GM21619 (cell line): ENCODE measurements around the gene DISP2.

Experiments
- ATAC-seq: cut with Tn5 transposase; IDR thresholded peaks from one replicate; pipeline ENCODE4 v1.9.1; 2021; ENCODE audit not compliant: unreplicated experiment

DISP2 gene, protein sequence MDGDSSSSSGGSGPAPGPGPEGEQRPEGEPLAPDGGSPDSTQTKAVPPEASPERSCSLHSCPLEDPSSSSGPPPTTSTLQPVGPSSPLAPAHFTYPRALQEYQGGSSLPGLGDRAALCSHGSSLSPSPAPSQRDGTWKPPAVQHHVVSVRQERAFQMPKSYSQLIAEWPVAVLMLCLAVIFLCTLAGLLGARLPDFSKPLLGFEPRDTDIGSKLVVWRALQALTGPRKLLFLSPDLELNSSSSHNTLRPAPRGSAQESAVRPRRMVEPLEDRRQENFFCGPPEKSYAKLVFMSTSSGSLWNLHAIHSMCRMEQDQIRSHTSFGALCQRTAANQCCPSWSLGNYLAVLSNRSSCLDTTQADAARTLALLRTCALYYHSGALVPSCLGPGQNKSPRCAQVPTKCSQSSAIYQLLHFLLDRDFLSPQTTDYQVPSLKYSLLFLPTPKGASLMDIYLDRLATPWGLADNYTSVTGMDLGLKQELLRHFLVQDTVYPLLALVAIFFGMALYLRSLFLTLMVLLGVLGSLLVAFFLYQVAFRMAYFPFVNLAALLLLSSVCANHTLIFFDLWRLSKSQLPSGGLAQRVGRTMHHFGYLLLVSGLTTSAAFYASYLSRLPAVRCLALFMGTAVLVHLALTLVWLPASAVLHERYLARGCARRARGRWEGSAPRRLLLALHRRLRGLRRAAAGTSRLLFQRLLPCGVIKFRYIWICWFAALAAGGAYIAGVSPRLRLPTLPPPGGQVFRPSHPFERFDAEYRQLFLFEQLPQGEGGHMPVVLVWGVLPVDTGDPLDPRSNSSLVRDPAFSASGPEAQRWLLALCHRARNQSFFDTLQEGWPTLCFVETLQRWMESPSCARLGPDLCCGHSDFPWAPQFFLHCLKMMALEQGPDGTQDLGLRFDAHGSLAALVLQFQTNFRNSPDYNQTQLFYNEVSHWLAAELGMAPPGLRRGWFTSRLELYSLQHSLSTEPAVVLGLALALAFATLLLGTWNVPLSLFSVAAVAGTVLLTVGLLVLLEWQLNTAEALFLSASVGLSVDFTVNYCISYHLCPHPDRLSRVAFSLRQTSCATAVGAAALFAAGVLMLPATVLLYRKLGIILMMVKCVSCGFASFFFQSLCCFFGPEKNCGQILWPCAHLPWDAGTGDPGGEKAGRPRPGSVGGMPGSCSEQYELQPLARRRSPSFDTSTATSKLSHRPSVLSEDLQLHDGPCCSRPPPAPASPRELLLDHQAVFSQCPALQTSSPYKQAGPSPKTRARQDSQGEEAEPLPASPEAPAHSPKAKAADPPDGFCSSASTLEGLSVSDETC (N-terminal part only)

GRCh38 chr15:40357723-40358470 is at the start of gene DISP2:
Gene DISP2 (plus strand): TSS chr15:40358219. CDS start chr15:40358322, 103 bp downstream.
- peak; percentile 85 for ATAC-seq

GRCh38 chr15:40309344-40309862 is 48.6 kb upstream of the DISP2 start:
- no peak for ATAC-seq

DNA sequence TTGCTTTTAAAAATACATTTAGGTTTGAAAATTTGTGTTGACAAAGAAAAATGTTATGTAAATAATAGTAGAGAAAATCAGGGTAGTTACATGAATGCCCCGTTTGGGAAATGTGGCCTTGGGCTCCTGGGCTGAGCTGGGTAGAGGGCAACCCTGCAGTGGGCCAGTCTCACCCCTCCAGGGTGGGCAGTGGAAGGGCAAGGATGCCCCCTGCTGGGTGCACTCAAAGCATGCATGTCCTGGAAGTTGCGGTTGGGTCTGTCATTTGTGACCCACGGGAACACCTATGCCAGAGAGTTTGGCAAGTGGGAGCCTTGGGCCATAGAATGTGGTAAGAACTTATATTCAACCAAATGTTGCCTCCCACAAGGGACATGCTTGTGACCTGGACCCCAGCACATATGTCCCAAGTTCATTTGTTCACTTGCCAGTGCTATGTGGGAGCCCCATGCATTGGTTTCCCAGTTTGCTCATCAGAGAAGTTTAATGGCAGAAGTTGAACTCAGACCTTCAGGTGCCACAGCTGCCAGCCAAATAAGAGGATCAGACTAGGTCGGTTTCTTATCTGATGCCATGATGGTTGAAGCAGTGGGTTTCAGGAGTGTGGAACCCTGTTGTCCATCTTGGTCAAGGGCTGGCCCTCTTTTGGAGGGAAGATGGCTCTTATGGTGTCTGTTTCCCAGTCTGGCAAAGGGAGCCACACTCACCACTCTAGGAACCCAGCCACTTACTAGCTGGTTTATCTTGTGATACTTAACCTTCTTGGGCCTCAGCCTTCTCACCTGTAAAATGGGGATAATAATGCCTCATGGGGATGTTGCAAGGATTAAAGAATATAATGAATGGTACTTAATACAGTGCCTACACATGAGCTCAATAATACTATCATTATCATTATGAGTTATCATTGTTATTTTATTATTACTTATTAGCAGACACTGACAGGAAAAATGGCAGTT is 47.7 kb upstream of the DISP2 start:
- no peak for ATAC-seq

DNA sequence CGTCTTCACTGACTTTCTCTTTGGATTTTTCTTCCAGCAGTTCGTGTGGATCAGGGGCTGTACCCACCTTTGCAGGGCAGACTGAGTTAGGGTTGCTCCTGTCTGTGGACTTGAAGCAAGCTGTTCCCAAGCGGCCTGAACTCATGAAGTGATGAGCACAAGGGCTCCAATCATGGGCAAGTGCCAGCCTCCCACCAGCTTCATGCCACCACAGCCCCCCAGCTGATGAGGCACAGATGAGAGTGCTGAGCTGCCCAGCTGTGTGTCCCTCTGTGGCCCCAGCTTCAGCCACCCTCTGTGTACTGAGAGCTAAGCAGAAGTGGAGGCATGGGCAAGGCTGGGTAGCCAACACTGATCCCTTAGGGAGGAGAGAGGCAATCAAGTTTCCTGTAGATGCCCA is 47.0 kb upstream of the DISP2 start:
- ATAC-seq: no peak

DNA sequence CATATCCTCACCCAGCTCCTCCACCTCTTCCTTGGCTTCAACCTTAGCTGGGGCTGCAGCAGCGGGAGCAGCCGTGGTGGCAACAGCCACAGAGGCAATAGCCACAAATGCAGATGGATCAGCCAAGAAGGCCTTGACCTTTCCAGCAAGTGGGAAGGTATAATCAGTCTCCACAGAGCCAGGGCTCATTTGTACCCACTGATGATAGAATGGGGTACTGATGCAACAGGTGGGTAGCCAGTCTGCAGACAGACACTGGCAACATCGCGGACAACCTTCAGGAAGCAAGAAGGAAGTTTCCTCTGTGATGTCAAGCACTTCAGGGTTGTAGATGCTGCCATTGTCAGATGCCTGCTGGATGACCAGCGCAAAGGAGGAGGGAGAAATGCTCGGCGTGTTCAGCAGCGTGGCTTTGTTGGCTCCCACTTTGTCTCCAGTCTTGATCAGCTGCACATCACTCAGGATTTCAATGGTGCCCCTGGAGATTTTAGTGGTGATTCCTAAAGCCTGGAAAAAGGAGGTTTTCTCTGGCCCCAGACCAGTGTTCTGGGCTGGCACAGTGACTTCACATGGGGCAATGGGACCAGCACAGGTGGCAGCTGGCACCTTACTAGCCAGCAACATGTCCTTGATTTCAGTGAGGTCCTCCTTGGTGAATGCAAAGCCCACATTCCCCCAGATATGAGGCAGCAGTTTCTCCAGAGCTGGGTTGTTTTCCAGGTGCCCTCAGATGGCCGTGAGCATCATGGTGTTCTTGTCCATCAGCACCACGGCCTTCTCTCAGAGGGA is 45.5 kb upstream of the DISP2 start:
- ATAC-seq: no peak

GRCh38 chr15:40313531-40314398 is 44.3 kb upstream of the DISP2 start:
- no peak for ATAC-seq

- ATAC-seq: no peak
Measured at GRCh38 chr15:40314723-40315276, 43.2 kb upstream of the DISP2 start.

DNA sequence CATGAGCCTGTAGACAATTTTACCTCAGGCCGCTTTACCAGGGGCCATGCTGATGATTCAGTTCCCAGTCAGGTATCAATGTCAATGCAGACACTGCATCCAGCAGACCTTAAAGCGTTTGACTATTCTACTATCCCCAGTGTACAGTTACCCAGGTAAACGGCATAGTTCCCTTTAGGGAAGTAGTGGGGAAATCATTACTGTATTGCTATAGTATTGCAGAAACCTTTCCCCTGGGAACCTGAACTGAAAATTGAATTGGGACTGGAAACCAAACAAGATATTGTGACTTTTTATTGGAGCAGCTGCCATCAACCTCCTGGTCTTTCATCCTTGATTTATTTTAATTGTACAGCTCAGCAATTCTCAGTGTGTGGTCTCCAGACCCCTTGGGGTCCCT is 41.1 kb upstream of the DISP2 start:
- ATAC-seq: no peak

DNA sequence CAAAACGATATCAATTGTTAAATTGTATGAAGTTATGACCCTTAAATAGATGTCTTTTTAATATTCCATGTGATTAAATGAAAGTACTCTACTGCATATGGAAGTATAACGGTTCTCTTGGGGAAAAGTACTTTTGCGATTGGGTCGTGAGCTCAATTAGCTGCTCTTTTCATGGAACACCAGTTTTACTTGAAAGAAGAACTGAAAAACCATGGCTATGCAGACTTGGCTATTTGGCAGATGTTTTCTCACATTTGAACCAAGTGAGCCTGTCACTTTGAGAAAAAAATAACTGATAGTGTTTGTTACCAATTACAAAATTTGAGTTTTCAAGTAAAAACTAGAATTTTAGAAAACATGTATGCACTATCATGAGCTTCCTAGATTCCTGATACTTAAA is 40.4 kb upstream of the DISP2 start:
- ATAC-seq: no peak

DNA sequence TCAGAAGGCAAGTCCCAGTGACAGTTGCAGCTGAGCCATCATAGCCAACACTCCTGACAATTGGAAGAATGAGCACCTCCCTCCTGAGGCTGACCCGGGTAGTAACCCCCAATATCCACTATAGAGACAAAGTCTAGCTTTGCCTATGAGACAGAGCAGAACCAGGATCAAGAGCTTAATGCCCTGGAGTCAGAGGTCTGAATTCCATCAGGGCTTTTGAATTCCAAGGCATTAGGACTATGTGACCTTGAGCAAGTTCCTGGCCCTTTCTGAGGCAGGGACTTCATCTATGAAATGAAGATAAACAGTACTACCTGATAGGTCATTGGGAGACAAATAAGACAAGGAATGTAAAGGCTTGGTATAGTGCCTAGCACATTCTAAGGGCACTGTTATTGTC is 37.6 kb upstream of the DISP2 start:
- no peak for ATAC-seq

- ATAC-seq: peak; percentile 26
Measured at GRCh38 chr15:40320931-40321371, 37.1 kb upstream of the DISP2 start.

- ATAC-seq: no peak
Measured at GRCh38 chr15:40322531-40323238, 35.3 kb upstream of the DISP2 start.

DNA sequence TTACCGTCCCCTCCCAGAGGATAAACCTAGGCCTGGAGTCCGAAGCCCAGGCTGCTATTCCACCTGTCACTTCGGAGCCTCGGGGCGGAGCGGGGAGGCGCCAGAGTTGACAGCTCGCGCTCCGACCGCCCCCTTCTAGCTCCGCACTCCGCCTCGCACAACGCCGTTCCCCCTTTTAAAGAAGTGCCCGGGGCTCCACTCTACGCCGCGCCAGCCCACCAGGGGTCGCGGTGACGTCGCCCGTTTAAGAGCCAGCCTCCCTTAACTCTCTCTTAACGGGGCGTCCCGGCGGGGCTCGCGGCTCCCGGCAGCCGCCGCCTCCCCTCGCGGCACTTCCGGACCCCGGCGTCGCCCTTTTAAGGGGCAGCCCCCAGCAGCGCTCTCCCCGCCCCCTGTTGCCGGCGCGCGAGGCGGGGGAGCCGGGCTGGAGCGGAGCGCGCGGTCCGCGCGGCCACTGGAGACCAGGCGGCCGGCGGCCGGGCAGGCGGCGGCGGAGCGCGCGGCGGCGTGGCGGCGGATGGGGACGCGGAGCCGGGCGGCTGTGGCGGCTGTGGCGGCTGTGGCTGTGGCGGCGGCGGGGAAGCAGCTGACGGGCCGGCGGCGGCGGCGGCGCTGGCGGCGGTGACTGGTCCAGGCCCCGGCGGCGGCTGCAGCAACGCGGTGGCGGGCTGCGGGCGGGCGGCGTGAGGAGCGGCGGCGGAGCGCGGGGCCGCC is 34.6 kb upstream of the DISP2 start, which contains the start of gene INAFM2:
Gene INAFM2, plus strand, starts transcription at position 454 of the 714 bp plus-strand sequence. CDS start 364 bp downstream, outside the sequence.
- peak; percentile 74 for ATAC-seq

DNA sequence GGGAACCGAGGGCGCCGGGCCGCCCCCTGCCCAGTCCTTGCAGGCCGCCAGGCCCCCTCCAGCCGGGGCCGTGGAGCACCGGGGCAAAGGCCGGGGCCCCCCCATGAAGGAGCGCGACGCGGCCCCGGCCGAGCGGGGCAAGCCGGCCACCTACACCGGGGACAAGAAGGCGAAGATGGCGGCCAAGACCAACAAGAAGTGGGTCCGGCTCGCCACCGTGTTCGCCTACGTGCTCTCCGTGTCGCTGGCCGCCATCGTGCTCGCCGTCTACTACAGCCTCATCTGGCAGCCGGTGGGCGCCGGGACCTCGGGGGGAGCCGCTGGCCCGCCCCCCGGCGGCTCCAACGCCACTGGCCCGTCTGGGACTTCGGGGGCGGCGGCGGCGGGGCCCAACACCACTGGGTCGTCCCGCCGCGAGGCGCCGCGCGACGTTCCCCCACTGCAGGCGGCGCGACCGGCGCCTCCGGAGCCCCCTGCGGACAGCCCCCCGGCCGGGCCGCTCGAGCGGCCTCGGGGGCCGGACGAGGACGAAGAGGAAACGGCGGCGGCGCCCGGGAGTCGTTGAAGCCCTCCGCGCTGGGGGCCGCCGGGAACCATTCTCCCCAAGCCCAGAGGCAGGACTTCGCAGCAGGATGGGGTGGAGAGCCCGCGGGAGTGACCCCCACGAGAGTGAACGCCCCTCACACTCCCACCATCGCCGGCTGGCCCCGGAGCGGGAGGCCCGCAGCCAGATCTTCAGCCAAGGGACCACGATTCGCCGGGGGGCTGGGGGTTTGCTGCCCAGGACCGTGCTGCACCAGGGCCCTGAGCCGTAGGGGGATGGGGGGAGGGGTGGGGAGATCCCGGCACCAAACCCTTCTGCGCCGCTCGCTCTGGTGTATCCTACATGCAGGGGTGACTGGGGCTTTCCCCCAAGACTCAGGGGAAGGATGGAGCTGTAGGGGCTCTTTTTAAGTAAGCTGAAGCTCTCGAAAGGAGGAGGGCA is 33.8 kb upstream of the DISP2 start:
- peak; percentile 7 for ATAC-seq
